GM18520 (cell line): ENCODE data around the gene POLK.

Experiments used
- ATAC-seq: cut with Tn5 transposase; IDR thresholded peaks from one replicate; pipeline ENCODE4 v1.9.1; 2021; ENCODE audit not compliant: unreplicated experiment

The POLK gene

DNA sequence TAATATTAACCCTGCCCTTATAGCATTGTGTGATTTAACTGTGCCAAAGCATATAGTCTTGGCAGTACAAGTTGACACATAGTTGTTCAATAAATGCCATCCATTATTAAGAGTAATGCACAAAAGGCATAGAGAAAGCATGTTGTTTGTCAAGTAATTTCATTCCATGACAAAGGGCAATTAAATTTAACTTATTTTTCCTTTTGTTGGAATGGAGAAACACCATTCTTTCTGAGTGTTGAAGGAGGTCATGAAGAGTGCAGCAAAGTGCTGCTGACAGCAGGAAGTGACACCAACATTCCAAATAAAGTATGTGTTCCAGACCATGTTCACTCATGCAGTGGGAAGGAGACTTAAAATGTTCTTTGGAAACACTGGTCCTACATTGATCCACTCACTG lies 128.7 kb downstream of the POLK start:
- no peak for ATAC-seq

DNA sequence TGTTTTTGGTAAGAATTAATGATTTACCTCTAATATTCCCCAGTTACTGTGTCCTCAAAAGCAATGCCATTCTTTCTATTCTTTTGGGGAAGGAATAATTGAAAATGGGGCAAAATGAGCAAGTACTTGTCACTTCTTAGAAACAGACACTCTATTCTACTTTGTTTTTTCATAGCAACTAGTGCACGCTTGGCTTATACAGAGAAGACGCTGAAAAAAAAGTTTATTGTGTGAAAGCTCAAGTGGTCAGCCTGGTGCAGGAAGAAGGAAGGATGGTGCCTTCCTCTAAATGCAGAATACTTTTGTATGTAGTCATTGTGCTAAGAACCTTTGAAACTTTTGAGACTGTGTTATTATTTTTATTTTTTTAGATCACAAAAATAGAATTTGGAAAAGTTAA lies 129.1 kb downstream of the POLK start:
- ATAC-seq: no peak

GRCh38 chr5:75648712-75649111 lies 137.0 kb downstream of the POLK start:
- no peak for ATAC-seq
